ENCODE measurements around the gene VAMP8. TPM values are rescaled to one million over a fixed set of nuclear protein-coding genes. Genes with fewer than 3 reads are reported as not detected.

Gene VAMP8
- total RNA-seq, 2 donors from 2014 or later = 44.4 to 108 TPM

DNA sequence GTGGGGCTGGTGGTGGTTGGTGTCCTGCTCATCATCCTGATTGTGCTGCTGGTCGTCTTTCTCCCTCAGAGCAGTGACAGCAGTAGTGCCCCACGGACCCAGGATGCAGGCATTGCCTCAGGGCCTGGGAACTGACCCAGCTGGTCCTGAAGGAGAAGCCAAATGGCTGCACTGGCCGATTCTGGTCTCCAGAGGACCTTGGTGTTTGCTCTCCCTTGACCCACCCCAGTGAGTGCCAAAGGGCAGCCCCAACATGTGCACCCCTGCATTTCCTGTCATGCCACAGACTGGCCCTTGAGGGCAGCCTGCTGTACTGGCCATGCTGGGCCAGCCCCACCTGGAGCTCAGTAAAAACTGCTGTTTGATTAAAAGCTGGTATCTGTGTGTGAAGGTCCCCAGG is 15.6 kb downstream of the VAMP8 start:
- 69% methylated on average over 3 of the region's 3 CpGs for WGBS
- H3K36me3 ChIP-seq = no peaks in the 10 kb centered on the region
- H3K4me1 ChIP-seq (replicated peaks) = peaks cover 14% of the 10 kb centered on the region
- H3K4me3 ChIP-seq = no peak overlapping the region
- no peak for DNase-seq (ENCODE audit: low spot score)
- intact Hi-C loops (cut with DNase I) = no loop called here
- no peaks in the 10 kb centered on the region for H3K9me3 ChIP-seq
- no peaks in the 10 kb centered on the region for H3K27me3 ChIP-seq (replicated peaks; ENCODE audit: insufficient read depth)
- TF ChIP-seq POLR2AphosphoS5 (IDR thresholded peaks at IDR 0.05) = no peak
- TF ChIP-seq, protein P1, sequence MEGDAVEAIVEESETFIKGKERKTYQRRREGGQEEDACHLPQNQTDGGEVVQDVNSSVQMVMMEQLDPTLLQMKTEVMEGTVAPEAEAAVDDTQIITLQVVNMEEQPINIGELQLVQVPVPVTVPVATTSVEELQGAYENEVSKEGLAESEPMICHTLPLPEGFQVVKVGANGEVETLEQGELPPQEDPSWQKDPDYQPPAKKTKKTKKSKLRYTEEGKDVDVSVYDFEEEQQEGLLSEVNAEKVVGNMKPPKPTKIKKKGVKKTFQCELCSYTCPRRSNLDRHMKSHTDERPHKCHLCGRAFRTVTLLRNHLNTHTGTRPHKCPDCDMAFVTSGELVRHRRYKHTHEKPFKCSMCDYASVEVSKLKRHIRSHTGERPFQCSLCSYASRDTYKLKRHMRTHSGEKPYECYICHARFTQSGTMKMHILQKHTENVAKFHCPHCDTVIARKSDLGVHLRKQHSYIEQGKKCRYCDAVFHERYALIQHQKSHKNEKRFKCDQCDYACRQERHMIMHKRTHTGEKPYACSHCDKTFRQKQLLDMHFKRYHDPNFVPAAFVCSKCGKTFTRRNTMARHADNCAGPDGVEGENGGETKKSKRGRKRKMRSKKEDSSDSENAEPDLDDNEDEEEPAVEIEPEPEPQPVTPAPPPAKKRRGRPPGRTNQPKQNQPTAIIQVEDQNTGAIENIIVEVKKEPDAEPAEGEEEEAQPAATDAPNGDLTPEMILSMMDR (IDR thresholded peaks at IDR 0.05) = no peak
- no peak for TF ChIP-seq POLR2A (IDR thresholded peaks at IDR 0.05)
- H3K27ac ChIP-seq = no peak overlapping the region

DNA sequence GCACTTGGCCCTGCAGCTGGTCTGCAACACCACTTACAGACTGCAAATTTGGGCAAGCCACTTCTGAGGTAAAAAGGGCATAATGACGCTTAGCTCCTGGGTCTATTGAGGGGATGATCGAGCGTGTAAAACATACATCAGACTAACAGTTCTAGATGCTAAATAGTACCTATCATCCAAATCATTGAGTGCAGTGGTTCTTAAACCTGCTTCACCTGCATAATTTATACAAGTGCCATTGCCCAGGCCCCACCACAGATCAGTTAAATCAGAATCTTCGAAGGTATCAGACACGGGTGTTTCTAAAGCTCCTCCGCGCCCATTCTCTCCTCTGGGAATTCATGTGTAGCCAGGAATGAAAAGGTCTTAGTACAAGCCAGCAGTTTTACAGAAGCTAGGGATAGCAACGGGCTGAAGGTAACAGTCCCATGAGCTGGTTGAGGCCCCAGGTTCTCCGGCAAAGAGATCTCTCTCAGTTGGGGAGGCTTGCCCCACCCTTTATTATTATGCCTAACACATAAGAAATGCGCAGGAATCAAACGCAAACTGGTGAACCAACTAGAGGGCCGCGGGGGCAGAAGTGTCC is 17.4 kb downstream of the VAMP8 start:
- 16% methylated on average over 13 of the region's 13 CpGs for WGBS
- Histone ChIP-seq H3K4me1 (replicated peaks) (peaks cover 14% of the 10 kb centered on the region), H3K9me3 (no peaks in the 10 kb centered on the region), H3K4me3 (peak overlapping the region; percentile 84 to 87), H3K27ac (peak overlapping the region; percentile 89 to 93), H3K36me3 (no peaks in the 10 kb centered on the region), H3K27me3 (replicated peaks; ENCODE audit: insufficient read depth) (no peaks in the 10 kb centered on the region)
- TF ChIP-seq POLR2A (IDR thresholded peaks at IDR 0.05) (no peak), POLR2AphosphoS5 (IDR thresholded peaks at IDR 0.05) (no peak)
- TF ChIP-seq, protein P1 (IDR thresholded peaks at IDR 0.05) = no peak
- no peak for DNase-seq (ENCODE audit: low spot score)
- intact Hi-C loops (cut with DNase I) = loop anchor here (5.0 kb wide), 1 partner anchor 33 kb away; the partner anchor contains the start of gene GGCX

DNA sequence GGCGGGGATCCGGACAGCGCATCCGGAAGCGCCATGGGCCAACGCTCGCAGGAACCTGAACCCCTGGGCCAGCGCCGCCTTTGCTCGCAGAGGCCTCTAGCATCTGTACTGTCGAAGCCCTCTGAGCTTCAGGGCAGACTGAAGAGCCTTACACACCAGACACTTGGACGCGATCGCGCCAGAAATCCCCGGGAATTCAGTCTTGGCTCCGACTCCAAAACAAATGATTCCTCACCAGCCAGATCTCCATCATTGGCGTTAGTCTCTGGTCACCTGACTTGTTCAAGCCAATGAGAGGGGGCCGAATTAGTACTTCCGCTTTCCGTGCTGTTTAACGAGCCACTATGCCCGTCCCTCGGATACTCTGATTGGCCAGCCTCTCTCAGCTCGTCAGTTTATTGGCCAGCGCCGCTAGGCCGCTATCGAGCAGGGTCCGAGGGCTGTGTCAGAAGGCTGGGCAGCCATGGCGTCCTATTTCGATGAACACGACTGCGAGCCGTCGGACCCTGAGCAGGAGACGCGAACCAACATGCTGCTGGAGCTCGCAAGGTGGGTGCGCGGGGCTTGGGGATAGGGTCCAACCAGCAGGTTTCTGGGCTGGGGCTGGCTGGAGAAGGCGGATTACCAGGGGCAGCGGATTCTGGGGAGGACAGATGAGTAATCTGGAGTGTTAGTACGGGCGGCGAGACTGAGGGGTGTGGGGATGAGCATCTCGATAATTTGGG is 18.1 kb downstream of the VAMP8 start, which contains the start of gene RNF181:
Gene RNF181 (plus strand): TSS at position 445 of the 725 bp plus-strand sequence. CDS start 19 bp downstream, at position 464.
- under 1% methylated on average over 47 of the region's 47 CpGs for WGBS
- Histone ChIP-seq H3K27ac (peak within 1 kb of the TSS; percentile 89 to 93), H3K36me3 (no peaks in the 10 kb centered on the region), H3K27me3 (replicated peaks; ENCODE audit: insufficient read depth) (no peaks in the 10 kb centered on the region), H3K4me1 (replicated peaks) (peaks cover 12% of the 10 kb centered on the region), H3K9me3 (no peaks in the 10 kb centered on the region), H3K4me3 (peak within 1 kb of the TSS; percentile 84 to 87)
- DNase-seq (ENCODE audit: low spot score) = peak; percentile 98
- TF ChIP-seq POLR2AphosphoS5 (IDR thresholded peaks at IDR 0.05) (peak; percentile 97), POLR2A (IDR thresholded peaks at IDR 0.05) (peak; percentile 89)
- TF ChIP-seq, protein P1 (IDR thresholded peaks at IDR 0.05) = no peak
- intact Hi-C loops (cut with DNase I) = loop anchor here (5.0 kb wide), 1 partner anchor 33 kb away; the partner anchor contains the start of gene GGCX

DNA sequence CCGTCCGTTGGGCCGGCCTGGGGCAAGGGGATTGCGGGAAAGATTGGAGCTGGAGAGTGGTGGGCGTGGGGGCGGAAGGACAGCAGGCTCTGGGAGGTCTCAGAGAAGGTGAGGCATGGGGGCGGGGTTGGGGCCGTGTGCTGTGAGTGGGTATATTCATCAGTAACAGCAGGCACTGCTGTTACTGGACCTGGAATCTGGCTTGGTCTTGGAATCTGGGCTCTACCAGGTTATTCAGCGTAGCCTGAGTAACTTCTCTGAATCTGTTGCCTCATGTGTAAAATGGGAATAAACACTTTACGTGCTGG is 18.6 kb downstream of the VAMP8 start:
- WGBS = 0% methylated on average over 10 of the region's 10 CpGs
- no peaks in the 10 kb centered on the region for H3K36me3 ChIP-seq
- peak overlapping the region; percentile 84 to 87 for H3K4me3 ChIP-seq
- H3K27me3 ChIP-seq (replicated peaks; ENCODE audit: insufficient read depth) = no peaks in the 10 kb centered on the region
- intact Hi-C loops (cut with DNase I) = loop anchor here (5.0 kb wide), 1 partner anchor 34 kb away; the partner anchor contains the start of gene GGCX
- DNase-seq (ENCODE audit: low spot score) = no peak
- no peaks in the 10 kb centered on the region for H3K9me3 ChIP-seq
- TF ChIP-seq POLR2A (IDR thresholded peaks at IDR 0.05) (no peak), POLR2AphosphoS5 (IDR thresholded peaks at IDR 0.05) (no peak)
- TF ChIP-seq, protein P1 (IDR thresholded peaks at IDR 0.05) = no peak
- H3K4me1 ChIP-seq (replicated peaks) = peaks cover 12% of the 10 kb centered on the region
- H3K27ac ChIP-seq = peak overlapping the region; percentile 89 to 93

All from prostate gland (tissue), 2 donors.